Tibial nerve (tissue), 4 donors: ENCODE data around the gene FOLR1.
"Not testable (repeated sequence)": the region's sequence is repeated elsewhere in the genome, so short reads cannot be mapped to it uniquely, and the experiment has no call there.

Experiments
- CTCF ChIP-seq, 5 experiments: fragments of 200-600 bp in 3 of 5; fragments of 450-650 bp in 2 of 5; sonication (generic) in 3 of 5; IDR thresholded peaks; one replicate each; pipeline ENCODE4 v1.5.1; 2016 to 2019; ENCODE audit warnings: antibody characterized with exemption in 5 of 5, mild to moderate bottlenecking in 3 of 5, moderate library complexity in 2 of 5
- EP300 ChIP-seq, 2 donors: sonication (generic); formaldehyde crosslinking; IDR thresholded peaks; one replicate each; pipeline ENCODE4 v1.6.1; 2017; ENCODE audit warnings: antibody characterized with exemption in 2 of 2, mild to moderate bottlenecking in 1 of 2
- POLR2A ChIP-seq, 2 donors: fragments of 450-650 bp; IDR thresholded peaks; one replicate each; pipeline ENCODE4 v1.6.1; 2017; ENCODE audit warnings: antibody characterized with exemption in 2 of 2, mild to moderate bottlenecking in 2 of 2, moderate library complexity in 2 of 2

GRCh38 chr11:72169046-72169555 is 22.8 kb upstream of the FOLR1 start:
- TF ChIP-seq CTCF, POLR2A, EP300 (IDR thresholded peaks at IDR 0.05): not testable (repeated sequence)
